OCI-LY1 (cell line): ENCODE results near the gene PSMD3.

ENCODE experiments used
- H2AFZ ChIP-seq: fragments of 200-600 bp; sonication (generic), shearing (Covaris generic); 2 replicates; pipeline ENCODE4 v1.6.0; 2014; ENCODE audit warnings: antibody characterized with exemption, mild to moderate bottlenecking, low read length
- H3F3A ChIP-seq: fragments of 200-600 bp; sonication (generic), shearing (Covaris generic); 2 replicates; pipeline ENCODE4 v1.6.0; 2014; ENCODE audit warnings: mild to moderate bottlenecking, antibody characterized with exemption, low read length, moderate library complexity; ENCODE audit not compliant: insufficient read depth
- H3K27ac ChIP-seq: fragments of 200-600 bp; sonication (generic); 2 replicates; pipeline ENCODE4 v1.5.1; 2014; ENCODE audit warnings: low read length, mixed run types, mild to moderate bottlenecking, low read depth; ENCODE audit not compliant: poor library complexity, severe bottlenecking
- H3K27me3 ChIP-seq: fragments of 200-600 bp; sonication (generic); 2 replicates; pipeline ENCODE4 v1.6.0; 2014; ENCODE audit warnings: antibody characterized with exemption, mild to moderate bottlenecking, low read length, moderate library complexity; ENCODE audit not compliant: insufficient read depth
- H3K36me3 ChIP-seq: fragments of 200-600 bp; sonication (generic); 2 replicates; pipeline ENCODE4 v1.6.1; 2014; ENCODE audit warnings: mild to moderate bottlenecking, antibody characterized with exemption, low read length, moderate library complexity, mixed read lengths; ENCODE audit not compliant: insufficient read depth
- H3K4me1 ChIP-seq: fragments of 200-600 bp; sonication (generic); 2 replicates; pipeline ENCODE4 v1.5.1; 2014; ENCODE audit warnings: mild to moderate bottlenecking, low read length, moderate library complexity; ENCODE audit not compliant: insufficient read depth, severe bottlenecking
- H3K4me2 ChIP-seq: fragments of 200-600 bp; sonication (generic), shearing (Covaris generic); 2 replicates; pipeline ENCODE4 v1.6.1; 2014; ENCODE audit warnings: low read length
- H3K4me3 ChIP-seq: fragments of 200-600 bp; sonication (generic); 2 replicates; pipeline ENCODE4 v1.5.1; 2014; ENCODE audit warnings: low read length, low read depth, mild to moderate bottlenecking, mixed read lengths; ENCODE audit not compliant: poor library complexity, severe bottlenecking
- H3K79me2 ChIP-seq: fragments of 200-600 bp; shearing (Covaris generic); 2 replicates; pipeline ENCODE4 v1.6.1; 2016; ENCODE audit warnings: mixed run types, low read length, mixed read lengths; ENCODE audit not compliant: insufficient read depth
- H3K9ac ChIP-seq: fragments of 200-600 bp; sonication (generic), shearing (Covaris generic); 2 replicates; pipeline ENCODE4 v1.6.1; 2014; ENCODE audit warnings: mild to moderate bottlenecking, low read length, mixed read lengths
- H3K9me2 ChIP-seq: fragments of 200-600 bp; sonication (generic), shearing (Covaris generic); 2 replicates; pipeline ENCODE4 v1.6.1; 2014; ENCODE audit warnings: low read depth, mild to moderate bottlenecking, low read length, mixed read lengths
- H3K9me3 ChIP-seq: fragments of 200-600 bp; shearing (Covaris generic); 2 replicates; pipeline ENCODE4 v1.6.1; 2014; ENCODE audit warnings: low read length, mixed read lengths
- H4K20me1 ChIP-seq: fragments of 200-600 bp; sonication (generic), shearing (Covaris generic); 2 replicates; pipeline ENCODE4 v1.6.0; 2016; ENCODE audit warnings: mild to moderate bottlenecking, low read length; ENCODE audit not compliant: insufficient read depth
- CTCF ChIP-seq: fragments of 200-600 bp; sonication (generic), shearing (Covaris generic); IDR thresholded peaks from 2 replicates; pipeline ENCODE4 v1.5.1; 2017; ENCODE audit warnings: mild to moderate bottlenecking, antibody characterized with exemption, low read length, moderate library complexity, mixed read lengths
- EZH2 ChIP-seq: fragments of 200-600 bp; sonication (generic), shearing (Covaris generic); IDR thresholded peaks from 2 replicates; pipeline ENCODE4 v1.8.0; 2017; ENCODE audit warnings: borderline replicate concordance, mixed run types, mild to moderate bottlenecking, antibody characterized with exemption, low read length, moderate library complexity, mixed read lengths

PSMD3 gene

DNA sequence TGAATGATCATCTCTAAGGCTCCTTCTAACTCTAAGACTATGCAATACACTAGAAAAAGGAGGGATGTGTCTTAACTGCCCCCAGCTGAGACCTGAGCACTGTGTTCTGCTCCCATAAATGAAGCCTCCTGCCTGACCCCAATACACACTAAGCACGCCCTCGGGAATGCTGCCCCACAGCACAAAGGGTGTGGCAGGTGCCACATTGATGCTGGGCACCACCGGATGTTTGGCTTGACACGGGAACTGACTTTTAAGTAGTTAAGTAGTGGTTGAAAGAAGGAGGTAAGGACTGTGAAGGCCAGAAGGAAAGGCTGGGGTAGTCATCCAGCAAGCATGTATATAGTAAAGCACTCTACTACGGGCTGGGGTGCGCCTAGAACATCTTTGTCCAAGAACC, 13.8 kb upstream of the PSMD3 start:
- Histone ChIP-seq H3K27ac (no peak overlapping the region), H3K4me2 (no peak overlapping the region), H3K36me3 (no peaks in the 10 kb centered on the region), H3K9me3 (no peaks in the 10 kb centered on the region), H3K9me2 (no peaks in the 10 kb centered on the region), H3F3A (no peaks in the 10 kb centered on the region), H2AFZ (no peak overlapping the region), H3K9ac (no peak overlapping the region), H3K79me2 (no peaks in the 10 kb centered on the region), H4K20me1 (no peaks in the 10 kb centered on the region), H3K27me3 (no peaks in the 10 kb centered on the region; the same call in 1 of the 2 replicates), H3K4me3 (no peak overlapping the region), H3K4me1 (no peaks in the 10 kb centered on the region)
- TF ChIP-seq CTCF (no peak), EZH2 (no peak)

DNA sequence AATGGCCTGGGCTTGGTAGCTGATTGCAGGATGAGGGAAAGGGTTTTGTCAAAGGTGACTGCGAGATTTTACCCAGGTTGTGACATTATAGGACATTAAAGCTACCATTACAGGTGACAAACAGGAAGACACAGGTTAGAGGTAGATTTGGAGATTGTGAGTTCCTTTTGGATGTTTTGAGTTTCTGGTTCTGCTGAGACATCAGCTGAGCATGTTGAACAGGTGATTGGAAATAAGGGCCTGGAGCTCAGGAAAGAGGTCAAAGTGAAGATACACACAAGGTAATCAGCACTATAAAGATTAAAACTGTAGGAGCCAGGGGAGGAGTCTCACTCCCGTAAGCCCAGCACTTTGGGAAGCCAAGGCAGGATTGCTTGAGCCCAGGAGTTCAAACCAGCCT, 11.8 kb upstream of the PSMD3 start:
- Histone ChIP-seq H3K79me2 (no peaks in the 10 kb centered on the region), H3K27ac (no peak overlapping the region), H3K9me3 (no peaks in the 10 kb centered on the region), H3K4me1 (no peaks in the 10 kb centered on the region), H3K9me2 (no peaks in the 10 kb centered on the region), H3K4me3 (no peak overlapping the region), H3K4me2 (no peak overlapping the region), H3K27me3 (peaks cover under 1% of the 10 kb centered on the region; the same call in 1 of the 2 replicates), H3K9ac (no peak overlapping the region), H2AFZ (no peak overlapping the region), H4K20me1 (no peaks in the 10 kb centered on the region), H3F3A (no peaks in the 10 kb centered on the region), H3K36me3 (no peaks in the 10 kb centered on the region)
- TF ChIP-seq CTCF (no peak), EZH2 (no peak)

DNA sequence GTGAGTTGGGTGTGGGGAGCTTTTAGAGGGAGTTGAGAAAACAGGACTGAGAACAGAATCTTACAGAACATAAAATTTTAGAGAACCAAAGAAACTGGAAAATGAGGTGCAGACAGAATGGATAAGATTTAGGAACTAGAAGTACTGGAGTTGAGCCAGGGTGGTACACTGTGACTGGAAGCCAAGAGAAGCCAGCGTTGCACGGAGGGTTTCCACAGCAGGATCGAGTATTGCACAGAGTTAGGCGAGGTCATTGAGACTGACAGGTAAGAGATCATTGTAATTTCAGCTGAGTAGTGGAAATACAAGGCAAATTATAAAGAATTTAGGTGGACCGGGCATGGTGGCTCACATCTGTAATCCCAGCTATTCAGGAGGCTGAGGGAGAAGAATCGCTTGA, 11.2 kb upstream of the PSMD3 start:
- peaks cover 5% of the 10 kb centered on the region; the same call in 1 of the 2 replicates for H3K27me3 ChIP-seq
- no peak for TF ChIP-seq CTCF
- no peak for TF ChIP-seq EZH2
- H3K9me2 ChIP-seq = no peaks in the 10 kb centered on the region
- no peaks in the 10 kb centered on the region for H4K20me1 ChIP-seq
- H3K79me2 ChIP-seq = no peaks in the 10 kb centered on the region
- H3F3A ChIP-seq = no peaks in the 10 kb centered on the region
- H3K4me3 ChIP-seq = no peak overlapping the region
- H2AFZ ChIP-seq = no peak overlapping the region
- H3K36me3 ChIP-seq = no peaks in the 10 kb centered on the region
- H3K4me2 ChIP-seq = no peak overlapping the region
- no peaks in the 10 kb centered on the region for H3K9me3 ChIP-seq
- H3K9ac ChIP-seq = no peak overlapping the region
- no peak overlapping the region for H3K27ac ChIP-seq
- no peaks in the 10 kb centered on the region for H3K4me1 ChIP-seq
